GM18870 (cell line): ENCODE data around the gene IQCE.
"Not testable (repeated sequence)": the region's sequence is repeated elsewhere in the genome, so short reads cannot be mapped to it uniquely, and the experiment has no call there.

Experiments used
- ATAC-seq: cut with Tn5 transposase; IDR thresholded peaks from one replicate; pipeline ENCODE4 v1.9.1; 2021; ENCODE audit warnings: moderate library complexity; ENCODE audit not compliant: unreplicated experiment

The IQCE gene

DNA sequence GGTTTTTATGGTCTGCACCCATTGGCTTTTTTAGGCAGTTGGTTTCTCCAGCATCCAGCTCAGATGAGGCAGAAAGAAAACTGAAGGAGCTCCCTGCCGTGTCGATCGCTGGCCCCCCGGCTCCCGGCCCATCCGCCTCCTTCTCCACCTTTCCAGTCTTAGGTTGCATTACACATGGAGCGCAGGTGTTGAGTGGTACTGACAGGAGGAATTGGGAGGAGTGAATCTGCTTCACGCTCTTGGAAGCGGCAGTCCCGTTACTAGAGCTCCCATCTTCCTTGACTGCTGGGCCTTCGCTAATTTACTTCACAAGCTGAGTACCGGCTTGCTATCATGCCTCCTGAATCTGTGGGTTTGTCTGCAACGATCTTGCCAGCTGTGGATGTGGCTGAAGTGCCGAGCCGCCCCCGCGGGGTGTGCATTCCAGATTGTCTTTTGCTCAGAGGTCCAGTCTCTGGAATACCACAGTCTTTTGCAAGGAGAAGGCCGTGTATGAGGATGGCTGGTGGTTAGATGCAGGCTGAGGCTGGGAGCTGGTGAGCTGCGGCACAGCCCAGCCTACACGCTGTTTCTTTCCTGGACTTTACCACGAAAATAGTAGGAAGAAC lies 17.1 kb downstream of the IQCE start:
- no peak for ATAC-seq

- no peak for ATAC-seq
Observed at GRCh38 chr7:2576742-2577491, 18.1 kb downstream of the IQCE start.

GRCh38 chr7:2577914-2578680 lies 19.3 kb downstream of the IQCE start:
- no peak for ATAC-seq

DNA sequence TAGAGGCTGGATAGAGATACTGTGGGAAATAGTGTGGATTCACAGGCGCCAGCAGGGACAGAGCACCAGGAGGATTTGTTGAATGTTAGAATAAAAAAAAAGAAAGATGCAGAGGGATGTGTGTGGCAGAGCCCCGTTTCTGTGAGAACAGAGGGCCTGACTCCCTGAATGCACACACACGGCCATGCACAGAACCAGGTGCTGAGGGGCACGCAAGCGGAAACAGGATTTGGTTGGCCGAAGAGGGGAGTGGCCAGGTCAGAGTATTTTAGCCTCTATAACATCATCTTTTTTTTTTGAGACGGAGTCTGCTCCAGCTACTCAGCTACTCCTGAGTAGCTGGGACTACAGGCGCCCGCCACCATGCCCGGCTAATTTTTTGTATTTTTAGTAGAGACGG lies 21.9 kb downstream of the IQCE start:
- ATAC-seq: no peak

- ATAC-seq: no peak
Observed at GRCh38 chr7:2582006-2582735, 23.4 kb downstream of the IQCE start.

DNA sequence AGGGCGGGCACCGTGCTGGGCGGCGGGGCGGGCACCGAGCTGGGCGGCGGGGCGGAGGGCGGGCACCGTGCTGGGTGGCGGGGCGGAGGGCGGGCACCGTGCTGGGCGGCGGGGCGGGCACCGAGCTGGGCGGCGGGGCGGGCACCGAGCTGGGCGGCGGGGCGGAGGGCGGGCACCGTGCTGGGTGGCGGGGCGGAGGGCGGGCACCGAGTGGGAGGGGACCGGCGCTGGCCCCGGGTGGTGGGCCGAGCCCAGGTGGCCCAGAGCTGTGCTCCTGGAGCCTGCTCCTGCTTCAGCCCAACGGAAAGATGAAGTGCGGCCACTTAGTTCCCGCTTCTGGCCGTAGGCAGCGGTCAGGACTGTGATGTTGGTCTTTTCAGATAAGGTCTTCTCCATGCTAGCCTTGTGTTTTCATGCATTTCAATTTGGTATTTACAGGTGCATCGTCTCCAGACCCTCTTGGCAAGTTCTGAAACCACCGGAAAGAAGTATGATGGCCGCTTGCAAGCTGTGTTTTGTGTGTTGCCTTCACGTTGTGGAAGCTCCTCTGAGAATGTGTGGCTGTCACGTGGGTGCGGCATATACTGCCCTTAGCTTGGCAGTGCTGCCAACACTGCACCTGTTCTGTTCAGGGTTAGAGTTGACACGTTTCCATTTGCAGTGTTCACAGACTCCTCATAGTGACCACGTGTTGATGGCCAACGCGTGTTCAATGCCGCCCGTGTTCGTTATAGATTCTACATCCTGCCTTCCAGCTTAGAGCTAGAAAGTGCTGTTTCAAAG lies 25.2 kb downstream of the IQCE start:
- ATAC-seq: no peak

DNA sequence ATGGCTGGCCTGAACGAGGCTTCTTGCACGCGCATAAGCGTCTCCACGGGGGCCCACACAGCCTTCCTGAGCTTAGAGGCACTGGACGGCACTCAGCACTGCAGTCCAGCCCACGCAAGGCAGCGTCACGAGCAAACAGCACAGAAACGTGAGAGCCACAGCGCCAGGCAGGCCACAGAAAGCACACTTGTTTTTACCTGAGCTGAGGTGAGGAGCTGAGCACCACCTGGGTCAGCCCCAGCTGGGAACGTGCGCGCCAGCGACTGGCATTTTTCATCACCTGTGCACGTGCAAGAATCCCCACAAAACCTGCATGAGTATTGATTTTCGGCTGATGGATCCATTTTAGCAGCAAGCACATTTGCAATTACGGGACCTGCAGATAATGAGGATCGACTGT lies 26.7 kb downstream of the IQCE start:
- ATAC-seq: no peak

DNA sequence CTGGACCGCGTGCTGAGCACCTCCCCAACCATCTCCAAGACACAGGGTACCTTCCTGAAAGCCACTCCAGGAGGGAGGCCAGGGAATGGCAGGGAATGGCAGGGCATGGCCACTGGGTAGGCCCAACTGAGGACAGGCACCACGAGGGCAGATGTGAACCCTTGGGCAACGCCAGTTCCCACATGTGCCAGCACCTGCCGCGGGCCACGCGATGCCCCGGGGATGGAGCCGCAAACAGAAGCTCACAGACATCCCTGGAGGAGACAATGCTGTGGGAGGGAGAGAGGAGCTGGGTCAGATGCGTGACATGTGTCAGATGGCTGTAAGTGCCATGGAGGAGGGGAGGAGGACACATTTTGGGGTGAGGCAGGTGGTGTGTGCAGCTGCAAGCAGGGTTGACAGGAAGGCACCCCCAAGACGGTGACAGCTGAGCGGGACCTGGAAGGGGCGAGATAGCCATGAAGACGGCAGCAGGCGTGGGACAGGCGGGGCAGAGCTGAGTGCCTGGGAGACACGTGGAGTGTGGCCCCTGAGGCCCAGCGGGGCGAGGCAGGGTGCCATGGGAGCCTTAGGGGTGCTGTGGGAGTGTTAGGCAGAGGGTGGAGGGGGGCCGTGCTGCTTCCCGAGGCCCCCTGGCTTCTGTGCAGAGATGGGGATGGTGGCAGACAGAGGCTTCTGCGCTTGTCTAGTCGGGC lies 27.7 kb downstream of the IQCE start:
- ATAC-seq: no peak

DNA sequence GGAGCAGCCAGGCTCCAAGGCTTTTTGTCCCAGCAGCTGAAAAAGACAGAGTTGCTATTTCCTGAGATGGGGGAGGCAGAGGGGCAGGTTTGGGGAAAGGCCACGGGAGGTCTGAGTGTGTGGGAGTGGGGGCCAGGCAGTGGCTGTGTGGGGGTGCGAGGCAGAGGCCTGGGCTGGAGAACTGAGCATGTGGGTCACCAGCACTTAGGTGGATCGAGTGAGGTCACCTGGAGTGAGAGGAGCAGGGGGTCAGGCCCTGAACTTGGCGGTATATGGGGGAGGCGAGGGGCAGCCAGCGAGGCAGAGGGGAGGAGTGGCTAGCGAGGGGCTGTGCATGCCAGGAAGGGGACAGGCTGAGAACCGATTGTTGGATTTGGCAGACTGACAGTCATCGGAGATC lies 28.4 kb downstream of the IQCE start:
- ATAC-seq: no peak

DNA sequence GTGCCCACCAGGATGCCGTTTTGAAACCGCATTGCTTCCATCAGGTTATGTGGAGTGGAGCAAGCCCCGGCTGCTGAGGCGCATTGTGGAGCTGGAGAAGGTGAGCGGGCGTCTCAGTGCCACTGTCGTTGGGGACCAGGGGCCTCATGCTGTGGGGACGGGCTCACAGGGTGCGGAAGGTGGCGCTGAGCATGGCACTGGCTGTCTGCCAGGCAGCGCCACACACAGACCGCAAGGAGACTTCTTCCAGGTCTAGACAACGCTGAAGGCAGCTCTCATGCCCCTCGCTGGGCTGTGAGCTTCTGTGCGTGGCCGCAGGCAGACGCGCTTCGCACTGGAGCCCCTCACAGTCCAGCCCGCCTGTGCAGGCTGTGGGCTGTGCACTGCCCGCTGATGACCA lies 29.0 kb downstream of the IQCE start:
- no peak for ATAC-seq

DNA sequence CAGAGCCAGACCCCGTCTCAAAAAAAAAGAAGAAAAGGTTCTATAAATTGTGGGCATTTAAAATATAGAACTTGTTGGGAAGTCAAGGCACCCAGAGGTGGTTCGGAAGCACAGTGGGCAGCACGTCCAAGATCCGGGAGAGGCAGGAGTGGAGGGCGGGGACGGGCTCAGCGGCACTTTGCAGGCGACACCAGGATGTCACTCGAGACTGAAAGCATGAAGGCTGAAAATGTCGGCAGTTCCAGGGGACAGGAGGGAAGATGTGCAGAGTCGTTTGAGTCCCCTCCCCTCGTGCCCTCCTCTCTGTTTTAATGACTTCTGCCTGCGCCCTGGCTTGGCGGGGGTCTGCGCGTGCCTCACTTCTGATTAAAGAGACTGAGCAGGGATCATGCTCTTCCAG lies 30.6 kb downstream of the IQCE start:
- no peak for ATAC-seq

GRCh38 chr7:2589941-2590340 lies 31.2 kb downstream of the IQCE start:
- ATAC-seq: not testable (repeated sequence)

- ATAC-seq: no peak
Observed at GRCh38 chr7:2592375-2592865, 33.6 kb downstream of the IQCE start.

DNA sequence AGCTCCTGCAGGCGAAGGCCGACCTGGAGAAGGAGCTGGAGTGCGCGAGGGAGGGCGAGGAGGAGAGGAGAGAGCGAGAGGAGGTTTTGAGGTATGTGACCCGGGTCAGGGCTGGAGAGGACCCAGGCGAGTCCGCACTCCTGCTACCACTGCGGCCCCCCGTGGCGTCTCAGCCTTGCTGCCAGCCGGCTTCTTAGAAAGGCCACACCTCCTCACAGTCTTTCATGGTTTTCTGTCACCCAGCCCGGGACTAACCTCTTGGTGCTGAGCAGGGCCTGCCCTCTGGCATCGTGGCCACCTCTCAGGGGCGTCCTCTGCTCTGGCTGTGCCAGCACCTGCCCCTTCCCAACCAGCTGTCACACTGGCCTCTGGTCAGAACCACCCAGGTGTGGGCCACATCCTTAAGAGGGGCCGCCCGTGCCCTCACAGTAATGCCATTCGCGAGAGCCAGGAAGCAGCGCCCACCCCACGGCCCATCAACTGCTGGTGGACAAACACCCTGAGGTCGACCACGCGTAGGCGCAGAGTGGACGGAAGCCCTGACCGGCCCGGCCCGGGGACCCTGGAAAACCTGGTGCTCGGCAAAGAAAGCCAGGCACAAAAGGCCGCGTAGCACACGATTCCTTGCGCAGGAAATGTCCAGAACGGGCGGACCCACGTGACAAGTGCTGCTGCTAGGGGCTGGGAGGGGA lies 34.4 kb downstream of the IQCE start:
- ATAC-seq: no peak

- ATAC-seq: no peak
Observed at GRCh38 chr7:2594599-2594998, 35.8 kb downstream of the IQCE start.

DNA sequence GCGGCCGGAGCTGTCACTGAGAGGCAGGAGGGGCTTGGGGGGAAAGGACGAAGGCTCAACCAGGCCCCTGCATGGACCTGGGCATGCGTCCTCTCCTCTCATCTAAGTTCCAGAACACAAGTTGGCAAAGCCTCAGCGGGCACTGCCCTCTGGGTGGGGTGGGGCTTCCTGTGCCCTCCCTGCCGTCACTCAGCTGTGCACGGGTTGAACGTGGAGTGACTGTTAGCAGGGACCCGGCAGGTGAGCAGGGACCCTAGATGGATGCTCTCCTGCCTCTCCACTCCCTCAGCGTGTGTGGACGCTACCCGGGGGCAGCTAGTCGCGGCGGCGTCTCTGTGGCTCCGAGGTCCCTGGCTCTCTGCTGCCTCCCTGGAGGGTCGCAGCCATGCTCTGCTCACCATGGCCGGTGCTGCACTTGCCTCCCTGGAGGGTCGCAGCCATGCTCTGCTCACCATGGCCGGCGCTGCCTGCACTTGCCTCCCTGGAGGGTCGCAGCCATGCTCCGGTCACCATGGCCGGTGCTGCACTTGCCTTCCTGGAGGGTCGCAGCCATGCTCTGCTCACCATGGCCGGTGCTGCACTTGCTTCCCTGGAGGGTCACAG lies 36.6 kb downstream of the IQCE start:
- ATAC-seq: no peak

GRCh38 chr7:2596464-2597272 lies 37.9 kb downstream of the IQCE start:
- ATAC-seq: no peak

GRCh38 chr7:2597273-2597640 lies 38.5 kb downstream of the IQCE start:
- no peak for ATAC-seq
